ENCODE measurements around the gene ELK4.

The ELK4 gene

DNA sequence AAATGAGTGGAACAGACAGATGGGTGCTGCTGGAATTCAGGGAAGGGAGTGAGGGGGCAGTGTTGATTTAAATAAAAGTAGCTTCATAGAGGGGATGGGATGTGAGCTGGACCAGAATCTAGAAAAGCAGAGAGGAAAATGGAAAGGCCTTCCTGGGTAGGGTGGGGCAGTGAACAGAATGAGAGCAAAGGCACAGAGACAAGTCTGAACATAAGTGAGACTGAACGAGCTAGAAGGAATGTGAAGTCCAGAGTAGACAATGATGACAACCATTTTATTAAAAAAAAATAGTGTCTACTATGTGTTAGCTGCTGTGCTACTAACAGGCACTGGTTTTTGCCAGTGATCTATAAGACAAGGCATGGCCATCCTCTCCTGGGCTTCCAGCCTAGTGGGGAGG is 36.0 kb downstream of the ELK4 start:
- no peak overlapping the region for H2AK5ac ChIP-seq (ENCODE audit: low read length)
- H3K4me2 ChIP-seq (ENCODE audit: low read length): no peak overlapping the region
- no peak overlapping the region for H4K8ac ChIP-seq (ENCODE audit: low read depth, low read length)
- H4K12ac ChIP-seq (ENCODE audit: low read depth, low read length): no peak overlapping the region
- no peak overlapping the region for H3K9ac ChIP-seq (ENCODE audit: low read length)
- no peak overlapping the region for H4K91ac ChIP-seq (ENCODE audit: low read depth, low read length)
- no peak for DNase-seq
- no peak overlapping the region for H3K14ac ChIP-seq (ENCODE audit: low read length)
- H2AFZ ChIP-seq (ENCODE audit: insufficient read depth, low read length, poor library complexity): no peak overlapping the region
- H3K4me1 ChIP-seq (ENCODE audit: control insufficient read depth in 1 of 2, insufficient read depth in 2 of 2, low read length in 2 of 2): peaks cover 5 to 7% of the 10 kb centered on the region in 2 experiments
- H3K79me2 ChIP-seq (ENCODE audit: control insufficient read depth, insufficient read depth, low read length, poor library complexity): no peaks in the 10 kb centered on the region
- no peak overlapping the region for H3K18ac ChIP-seq (ENCODE audit: low read length)
- peaks cover 2% of the 10 kb centered on the region for H3K9me3 ChIP-seq (ENCODE audit: insufficient read depth, low read depth, low read length)
- peaks cover 2 to 5% of the 10 kb centered on the region in 2 experiments for H3K36me3 ChIP-seq (ENCODE audit: control insufficient read depth in 1 of 2, insufficient read depth in 2 of 2, low read length in 2 of 2)
- H3K79me1 ChIP-seq (ENCODE audit: low read length): no peaks in the 10 kb centered on the region
- H3K4ac ChIP-seq (ENCODE audit: low read depth, low read length): no peak overlapping the region
- no peak overlapping the region for H2BK12ac ChIP-seq (ENCODE audit: low read length)
- H2BK120ac ChIP-seq (ENCODE audit: insufficient read depth, low read length, poor library complexity): no peak overlapping the region
- WGBS (ENCODE audit: extremely low coverage, insufficient coverage, insufficient read length): no CpG with 5 or more reads among the region's 1 CpG
- no peak overlapping the region for H3K27ac ChIP-seq (ENCODE audit: low read depth, low read length)
- H3K23ac ChIP-seq (ENCODE audit: low read length): no peak overlapping the region
- no peak overlapping the region for H2BK5ac ChIP-seq (ENCODE audit: low read depth, low read length, poor library complexity)
- no peaks in the 10 kb centered on the region for H3K27me3 ChIP-seq (ENCODE audit: insufficient read depth, low read length)
- no peak overlapping the region for H3K4me3 ChIP-seq (ENCODE audit: low read depth, low read length)

- H3K79me1 ChIP-seq (ENCODE audit: low read length): no peaks in the 10 kb centered on the region
- H3K36me3 ChIP-seq (ENCODE audit: control insufficient read depth in 1 of 2, insufficient read depth in 2 of 2, low read length in 2 of 2): peaks cover 2 to 5% of the 10 kb centered on the region in 2 experiments
- H2BK120ac ChIP-seq (ENCODE audit: insufficient read depth, low read length, poor library complexity): no peak overlapping the region
- H2BK12ac ChIP-seq (ENCODE audit: low read length): no peak overlapping the region
- H3K4me2 ChIP-seq (ENCODE audit: low read length): no peak overlapping the region
- H2AK5ac ChIP-seq (ENCODE audit: low read length): no peak overlapping the region
- DNase-seq: no peak
- H4K8ac ChIP-seq (ENCODE audit: low read depth, low read length): no peak overlapping the region
- no peaks in the 10 kb centered on the region for H3K27me3 ChIP-seq (ENCODE audit: insufficient read depth, low read length)
- H3K18ac ChIP-seq (ENCODE audit: low read length): no peak overlapping the region
- no peaks in the 10 kb centered on the region for H3K79me2 ChIP-seq (ENCODE audit: control insufficient read depth, insufficient read depth, low read length, poor library complexity)
- H3K23ac ChIP-seq (ENCODE audit: low read length): no peak overlapping the region
- H3K14ac ChIP-seq (ENCODE audit: low read length): no peak overlapping the region
- H3K9me3 ChIP-seq (ENCODE audit: insufficient read depth, low read depth, low read length): peaks cover 2% of the 10 kb centered on the region
- no peak overlapping the region for H4K91ac ChIP-seq (ENCODE audit: low read depth, low read length)
- no peak overlapping the region for H3K4me3 ChIP-seq (ENCODE audit: low read depth, low read length)
- no peak overlapping the region for H4K12ac ChIP-seq (ENCODE audit: low read depth, low read length)
- no peak overlapping the region for H2AFZ ChIP-seq (ENCODE audit: insufficient read depth, low read length, poor library complexity)
- H3K4ac ChIP-seq (ENCODE audit: low read depth, low read length): no peak overlapping the region
- H3K4me1 ChIP-seq (ENCODE audit: control insufficient read depth in 1 of 2, insufficient read depth in 2 of 2, low read length in 2 of 2): peaks cover 4 to 7% of the 10 kb centered on the region in 2 experiments
- no peak overlapping the region for H3K9ac ChIP-seq (ENCODE audit: low read length)
- WGBS (ENCODE audit: extremely low coverage, insufficient coverage, insufficient read length): no CpG with 5 or more reads among the region's 2 CpGs
- no peak overlapping the region for H3K27ac ChIP-seq (ENCODE audit: low read depth, low read length)
- H2BK5ac ChIP-seq (ENCODE audit: low read depth, low read length, poor library complexity): no peak overlapping the region
Measured at GRCh38 chr1:205595435-205595834, 36.4 kb downstream of the ELK4 start.

- H2AK5ac ChIP-seq (ENCODE audit: low read length): no peak overlapping the region
- no peaks in the 10 kb centered on the region for H3K27me3 ChIP-seq (ENCODE audit: insufficient read depth, low read length)
- no peak overlapping the region for H3K4ac ChIP-seq (ENCODE audit: low read depth, low read length)
- peaks cover 2 to 5% of the 10 kb centered on the region in 2 experiments for H3K36me3 ChIP-seq (ENCODE audit: control insufficient read depth in 1 of 2, insufficient read depth in 2 of 2, low read length in 2 of 2)
- no CpG with 5 or more reads among the region's 1 CpG for WGBS (ENCODE audit: extremely low coverage, insufficient coverage, insufficient read length)
- H2BK12ac ChIP-seq (ENCODE audit: low read length): no peak overlapping the region
- no peak overlapping the region for H2AFZ ChIP-seq (ENCODE audit: insufficient read depth, low read length, poor library complexity)
- no peak overlapping the region for H4K8ac ChIP-seq (ENCODE audit: low read depth, low read length)
- no peaks in the 10 kb centered on the region for H3K79me2 ChIP-seq (ENCODE audit: control insufficient read depth, insufficient read depth, low read length, poor library complexity)
- H3K4me3 ChIP-seq (ENCODE audit: low read depth, low read length): no peak overlapping the region
- H3K27ac ChIP-seq (ENCODE audit: low read depth, low read length): no peak overlapping the region
- H3K4me2 ChIP-seq (ENCODE audit: low read length): no peak overlapping the region
- H3K9me3 ChIP-seq (ENCODE audit: insufficient read depth, low read depth, low read length): peaks cover 2% of the 10 kb centered on the region
- H2BK5ac ChIP-seq (ENCODE audit: low read depth, low read length, poor library complexity): no peak overlapping the region
- no peak overlapping the region for H4K12ac ChIP-seq (ENCODE audit: low read depth, low read length)
- DNase-seq: no peak
- H3K18ac ChIP-seq (ENCODE audit: low read length): no peak overlapping the region
- peaks cover 3 to 6% of the 10 kb centered on the region in 2 experiments for H3K4me1 ChIP-seq (ENCODE audit: control insufficient read depth in 1 of 2, insufficient read depth in 2 of 2, low read length in 2 of 2)
- no peak overlapping the region for H3K23ac ChIP-seq (ENCODE audit: low read length)
- no peak overlapping the region for H3K14ac ChIP-seq (ENCODE audit: low read length)
- H4K91ac ChIP-seq (ENCODE audit: low read depth, low read length): no peak overlapping the region
- no peak overlapping the region for H3K9ac ChIP-seq (ENCODE audit: low read length)
- H3K79me1 ChIP-seq (ENCODE audit: low read length): no peaks in the 10 kb centered on the region
- no peak overlapping the region for H2BK120ac ChIP-seq (ENCODE audit: insufficient read depth, low read length, poor library complexity)
Measured at GRCh38 chr1:205594846-205595245, 37.0 kb downstream of the ELK4 start.

DNA sequence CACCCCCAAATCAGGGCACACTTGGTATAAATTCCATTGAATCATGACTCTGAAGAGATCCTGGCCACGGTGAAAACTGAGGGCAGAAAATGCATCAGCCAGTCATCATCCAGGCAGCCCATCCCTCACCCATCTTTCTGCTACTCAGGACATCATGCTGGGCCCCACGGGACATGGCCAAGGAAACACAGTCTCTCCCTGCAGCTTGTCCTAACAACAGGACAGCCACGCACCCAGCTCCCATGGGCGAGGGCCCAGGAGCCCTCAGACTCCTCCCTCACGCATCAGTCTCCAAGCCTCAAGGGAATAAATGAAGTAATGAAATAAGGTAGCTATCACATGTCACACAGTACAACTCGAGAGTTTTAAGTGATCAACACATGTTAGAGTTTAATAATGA is 37.8 kb downstream of the ELK4 start:
- WGBS (ENCODE audit: extremely low coverage, insufficient coverage, insufficient read length): no CpG with 5 or more reads among the region's 6 CpGs

More for the DNA sequence above, 37.8 kb downstream of the ELK4 start:
- Histone ChIP-seq H3K79me2 (ENCODE audit: control insufficient read depth, insufficient read depth, low read length, poor library complexity) (no peaks in the 10 kb centered on the region), H3K23ac (ENCODE audit: low read length) (no peak overlapping the region), H3K4me3 (ENCODE audit: low read depth, low read length) (no peak overlapping the region), H3K18ac (ENCODE audit: low read length) (no peak overlapping the region), H3K4me1 (ENCODE audit: control insufficient read depth in 1 of 2, insufficient read depth in 2 of 2, low read length in 2 of 2) (peaks cover 0 to 3% of the 10 kb centered on the region in 2 experiments), H2AK5ac (ENCODE audit: low read length) (peak overlapping the region; percentile 25), H3K14ac (ENCODE audit: low read length) (no peak overlapping the region), H3K9me3 (ENCODE audit: insufficient read depth, low read depth, low read length) (peaks cover 2% of the 10 kb centered on the region), H3K4ac (ENCODE audit: low read depth, low read length) (no peak overlapping the region), H4K91ac (ENCODE audit: low read depth, low read length) (no peak overlapping the region), H4K8ac (ENCODE audit: low read depth, low read length) (no peak overlapping the region), H3K27ac (ENCODE audit: low read depth, low read length) (no peak overlapping the region), H3K36me3 (ENCODE audit: control insufficient read depth in 1 of 2, insufficient read depth in 2 of 2, low read length in 2 of 2) (peaks cover 2 to 5% of the 10 kb centered on the region in 2 experiments), H2AFZ (ENCODE audit: insufficient read depth, low read length, poor library complexity) (no peak overlapping the region), H3K9ac (ENCODE audit: low read length) (no peak overlapping the region), H2BK12ac (ENCODE audit: low read length) (no peak overlapping the region), H2BK5ac (ENCODE audit: low read depth, low read length, poor library complexity) (no peak overlapping the region), H3K27me3 (ENCODE audit: insufficient read depth, low read length) (no peaks in the 10 kb centered on the region), H3K4me2 (ENCODE audit: low read length) (no peak overlapping the region), H3K79me1 (ENCODE audit: low read length) (no peaks in the 10 kb centered on the region), H2BK120ac (ENCODE audit: insufficient read depth, low read length, poor library complexity) (no peak overlapping the region), H4K12ac (ENCODE audit: low read depth, low read length) (no peak overlapping the region)
- no peak for DNase-seq

Measured in trophoblast cell (in vitro differentiated cells and primary cell).